Fibroblast of skin of right quadriceps (primary cell): Measurements from ENCODE around the gene CEP112.
"Not testable (repeated sequence)": the region's sequence is repeated elsewhere in the genome, so short reads cannot be mapped to it uniquely, and the experiment has no call there.

Source experiments
- DNase-seq: peaks from one replicate; pipeline ENCODE4 v3.0.0-alpha.2; 2013

CEP112 gene

GRCh38 chr17:65811043-65811442 is 380.9 kb downstream of the CEP112 start:
- DNase-seq = no peak

DNA sequence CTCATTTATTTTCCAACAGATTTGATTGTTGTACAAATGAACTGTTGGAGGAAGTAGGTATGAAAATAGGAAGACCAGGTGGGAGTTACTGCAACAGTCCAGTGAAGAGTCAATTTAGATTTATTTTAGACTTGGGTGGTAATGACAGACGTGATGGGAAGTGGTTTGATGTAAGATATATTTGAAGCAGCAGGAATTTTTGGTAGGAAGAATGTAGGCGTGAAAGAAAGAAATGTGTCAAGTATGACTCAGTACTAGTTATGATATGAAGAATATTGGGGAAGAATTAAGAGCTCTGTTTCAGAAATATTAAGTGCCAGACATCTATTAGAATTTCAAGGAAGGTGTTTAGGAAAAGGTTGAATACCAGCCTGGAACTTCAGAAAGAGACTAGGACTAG is 382.6 kb downstream of the CEP112 start:
- no peak for DNase-seq

DNA sequence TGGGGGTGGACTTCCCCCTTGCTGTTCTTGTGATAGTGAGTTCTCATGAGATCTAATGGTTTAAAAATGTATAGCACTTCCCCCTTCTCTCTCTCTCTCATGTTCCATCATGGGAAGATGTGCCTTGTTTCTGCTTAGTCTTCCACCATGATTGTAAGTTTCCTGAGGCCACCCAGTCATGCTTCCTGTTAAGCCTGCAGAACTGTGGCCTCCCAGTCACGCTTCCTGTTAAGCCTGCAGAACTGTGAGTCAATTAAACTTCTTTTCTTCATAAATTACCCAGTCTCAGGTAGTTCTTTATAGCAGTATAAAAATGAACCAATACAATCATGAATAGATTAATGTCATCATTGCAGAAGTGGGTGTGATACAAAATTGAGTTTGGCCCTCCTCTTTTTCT is 383.4 kb downstream of the CEP112 start:
- not testable (repeated sequence) for DNase-seq

DNA sequence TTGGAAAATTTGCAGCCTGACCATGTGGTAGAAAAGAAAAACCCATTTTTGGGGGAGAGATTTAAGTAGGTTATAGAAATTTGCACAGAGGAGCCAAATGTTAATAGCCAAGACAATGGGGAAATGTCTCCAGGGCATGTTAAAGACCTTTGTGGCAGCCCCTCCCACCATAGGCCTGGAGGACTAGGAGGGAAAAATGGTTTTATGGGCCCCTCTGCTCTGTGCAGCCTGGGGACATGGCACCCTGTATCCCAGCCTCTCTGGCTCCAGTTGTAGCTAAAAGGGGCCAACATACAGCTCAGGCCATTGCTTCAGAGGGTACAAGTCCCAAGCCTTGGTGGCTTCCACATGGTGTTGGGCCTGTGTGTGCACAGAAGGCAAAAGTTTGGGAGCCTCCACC is 384.6 kb downstream of the CEP112 start:
- no peak for DNase-seq

- no peak for DNase-seq
These were observed 390.4 kb downstream of the CEP112 start for GRCh38 chr17:65801513-65801912.

- no peak for DNase-seq
These were observed 391.3 kb downstream of the CEP112 start for GRCh38 chr17:65800655-65801054.

GRCh38 chr17:65799869-65800268 is 392.1 kb downstream of the CEP112 start:
- DNase-seq = no peak

GRCh38 chr17:65799454-65799853 is 392.5 kb downstream of the CEP112 start:
- DNase-seq = no peak

- DNase-seq = no peak
These were observed 394.1 kb downstream of the CEP112 start for GRCh38 chr17:65797809-65798208.

DNA sequence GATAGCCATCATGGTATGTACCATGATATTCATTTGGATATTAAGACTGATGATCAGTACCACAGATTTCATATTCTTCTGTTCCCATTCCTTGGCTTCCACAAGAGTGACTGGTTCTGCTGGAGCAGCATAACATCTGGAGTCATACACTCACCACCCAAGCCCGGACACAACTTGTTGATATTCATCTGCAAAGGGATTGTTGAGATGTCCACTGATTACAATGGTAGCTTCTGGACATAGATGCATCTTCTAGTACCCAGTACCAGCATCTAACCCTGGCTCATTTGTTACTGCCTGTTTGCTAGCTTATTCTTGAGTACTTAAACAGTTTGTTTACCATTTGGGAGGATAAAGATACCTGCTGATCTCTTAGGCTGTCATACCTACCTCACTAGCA is 394.8 kb downstream of the CEP112 start:
- DNase-seq = no peak

DNA sequence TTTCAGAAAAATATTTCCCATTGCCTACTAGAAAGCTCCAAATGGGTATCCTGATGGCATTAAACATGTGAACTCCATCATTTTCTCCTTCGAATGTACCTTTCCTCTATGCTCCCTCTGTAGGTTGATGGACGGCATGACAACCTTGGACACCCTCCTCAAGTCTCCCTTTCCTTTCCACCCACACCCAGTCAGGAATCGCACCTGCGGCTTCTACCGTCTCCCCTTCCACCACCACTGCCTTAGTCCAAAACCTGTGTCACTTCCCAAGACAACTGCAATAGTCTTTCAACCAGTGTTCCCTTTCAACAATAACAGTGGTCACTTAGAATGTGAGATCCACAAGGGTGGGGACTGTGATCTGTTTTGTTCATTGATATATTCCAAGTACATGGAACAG is 397.4 kb downstream of the CEP112 start:
- peak; percentile 27 for DNase-seq

DNA sequence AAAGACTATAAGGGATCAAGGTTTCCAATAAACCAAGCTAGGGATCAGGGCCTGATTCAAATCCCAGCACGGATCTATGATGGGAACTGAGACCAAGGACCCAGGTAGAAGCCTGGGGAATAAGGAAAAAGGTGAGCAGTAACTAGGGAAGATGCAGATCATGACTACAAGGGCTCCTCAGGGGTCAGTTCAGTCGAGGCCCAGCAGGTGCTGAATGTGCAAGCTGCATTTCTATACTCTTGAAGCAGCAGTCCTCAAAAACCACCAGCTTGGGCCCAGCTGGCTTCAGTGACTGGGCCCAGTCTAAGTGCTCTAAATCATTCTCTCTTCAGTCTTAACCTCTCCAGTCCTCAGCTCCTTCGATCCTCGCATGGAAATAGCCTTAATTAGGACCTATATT is 401.7 kb downstream of the CEP112 start:
- no peak for DNase-seq

DNA sequence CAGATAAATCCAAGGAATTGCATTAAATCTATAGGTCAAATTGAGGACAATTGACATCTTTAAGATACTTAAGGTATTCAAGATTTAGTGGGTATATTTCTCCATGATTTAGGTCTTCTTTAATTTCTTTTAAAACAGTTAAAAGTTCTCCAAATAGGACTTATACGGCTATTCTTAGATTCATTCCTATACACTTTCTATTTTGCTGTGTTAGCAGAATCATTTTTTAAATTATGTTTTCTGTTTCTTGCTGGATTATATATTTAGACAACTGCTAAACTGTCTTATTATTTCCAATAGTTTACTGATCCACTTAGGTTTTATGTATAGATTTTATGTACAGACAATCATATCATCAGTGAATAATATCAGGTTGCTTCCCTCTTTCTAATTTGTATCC is 404.4 kb downstream of the CEP112 start:
- DNase-seq = no peak

DNA sequence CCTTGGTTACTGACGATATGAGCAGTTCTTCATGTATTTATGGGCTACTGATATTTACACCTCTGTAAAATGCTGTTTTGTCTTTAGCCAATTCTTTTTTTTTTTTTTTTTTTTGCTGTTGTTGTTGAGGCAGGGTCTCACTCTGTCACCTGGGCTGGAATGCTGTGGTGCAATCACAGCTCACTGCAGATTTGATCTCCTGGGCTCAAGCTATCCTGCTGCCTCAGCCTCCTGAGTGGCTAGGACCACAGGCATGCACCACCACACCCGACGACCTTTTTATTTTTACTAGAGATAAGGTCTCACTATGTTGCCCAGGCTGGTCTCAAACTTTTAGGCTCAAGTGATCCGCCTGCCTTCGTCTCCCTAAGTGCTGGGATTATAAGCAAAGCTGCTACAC is 405.5 kb downstream of the CEP112 start:
- no peak for DNase-seq

- peak; percentile 98 for DNase-seq
These were observed 406.8 kb downstream of the CEP112 start for GRCh38 chr17:65785109-65785508.

- DNase-seq = peak; percentile 90
These were observed 408.0 kb downstream of the CEP112 start for GRCh38 chr17:65783845-65784334.

- DNase-seq = not testable (repeated sequence)
These were observed 409.7 kb downstream of the CEP112 start for GRCh38 chr17:65782104-65782706.

DNA sequence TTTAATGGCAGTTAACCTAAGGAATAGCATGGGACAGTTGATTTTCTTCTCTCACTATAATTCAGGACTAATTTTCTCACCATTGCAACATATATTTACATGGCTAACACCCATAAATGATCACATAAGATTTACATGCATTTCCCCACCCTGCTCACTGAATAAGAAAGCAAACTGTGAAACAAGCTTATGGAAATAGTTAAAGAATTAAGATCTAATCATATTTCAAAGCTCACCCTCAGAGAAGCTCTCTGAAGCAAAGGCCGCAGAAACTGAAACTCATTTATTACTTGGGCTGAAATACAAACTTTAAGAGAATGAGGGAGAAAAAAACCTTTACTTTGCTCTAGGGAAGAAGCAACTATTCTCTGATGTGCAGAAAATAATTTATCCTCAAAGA is 411.8 kb downstream of the CEP112 start:
- DNase-seq = peak; percentile 16

DNA sequence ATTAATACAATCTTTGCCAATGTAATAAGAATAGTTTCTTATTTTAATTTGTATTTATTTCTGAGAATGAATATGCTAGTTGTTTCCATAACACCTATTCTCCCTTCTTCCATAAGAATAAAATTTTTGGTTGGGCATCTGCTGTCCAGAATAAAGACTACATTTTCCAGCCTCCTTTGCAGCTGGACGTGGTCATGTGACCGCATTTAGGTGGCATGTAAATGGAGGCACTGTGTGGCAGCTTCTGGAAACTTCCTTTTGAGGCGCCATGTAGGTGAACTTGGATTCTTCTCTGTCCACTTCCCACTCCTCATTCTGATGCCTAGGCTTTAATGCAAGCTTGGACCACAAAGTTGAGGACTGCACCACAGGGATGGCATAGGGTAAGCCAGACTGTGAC is 415.0 kb downstream of the CEP112 start:
- no peak for DNase-seq

DNA sequence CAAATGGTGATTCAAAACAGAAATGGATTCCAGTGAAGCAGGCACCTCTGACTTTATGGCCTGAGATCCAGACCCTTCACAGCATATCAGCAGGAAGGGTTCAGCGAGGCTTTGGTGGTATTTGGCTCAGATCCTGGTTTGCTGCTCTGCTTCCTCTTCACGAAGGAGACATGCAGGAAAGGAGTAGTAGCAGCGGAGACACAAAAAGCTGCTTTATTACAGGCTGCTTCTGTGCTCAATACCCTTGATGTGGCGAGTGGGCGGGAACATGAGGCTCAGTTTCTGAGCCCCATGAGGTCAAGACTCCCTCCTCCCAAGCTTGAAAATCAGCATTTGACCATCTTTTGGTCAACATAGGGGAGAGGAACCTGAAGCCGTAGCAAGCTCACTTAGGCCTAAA is 417.1 kb downstream of the CEP112 start:
- peak; percentile 8 for DNase-seq

DNA sequence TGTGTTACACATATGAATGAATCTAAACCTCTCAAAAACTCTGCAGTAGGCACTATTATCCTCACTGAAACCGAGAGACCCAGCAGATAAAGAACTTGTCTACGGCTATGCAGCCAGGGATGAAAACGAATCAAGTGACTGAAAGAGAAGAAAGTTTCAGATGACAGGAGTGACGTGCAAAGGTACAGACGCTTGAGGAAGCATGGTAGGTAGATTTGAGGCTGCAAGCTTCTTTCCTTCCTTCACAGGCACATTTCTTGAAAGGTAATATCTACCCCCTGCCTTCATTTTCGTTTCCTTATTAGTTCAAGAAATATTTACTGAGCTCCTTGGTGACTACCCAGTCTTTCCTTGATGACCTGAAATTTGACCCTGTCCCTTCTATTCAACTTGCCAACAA is 418.9 kb downstream of the CEP112 start:
- DNase-seq = no peak

DNA sequence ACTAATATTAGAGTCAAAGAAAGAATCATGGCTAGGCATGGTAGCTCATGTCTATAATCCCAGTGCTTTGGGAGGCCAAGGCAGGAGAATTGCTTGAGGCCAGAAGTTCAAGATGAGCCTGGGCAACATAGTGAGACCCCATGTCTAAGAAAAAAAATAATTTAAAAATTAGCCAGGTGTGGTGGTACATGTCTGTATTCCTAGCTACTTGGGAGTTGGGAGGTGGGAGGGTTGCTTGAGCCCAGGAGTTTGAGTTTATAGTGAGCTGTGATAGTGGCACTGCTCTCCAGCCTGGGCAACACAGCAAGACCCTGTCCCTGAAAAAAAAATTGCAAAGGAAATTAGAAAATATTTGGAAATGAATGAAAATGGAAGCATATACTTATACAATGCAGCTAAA is 420.2 kb downstream of the CEP112 start:
- DNase-seq = no peak

- DNase-seq = no peak
These were observed 428.1 kb downstream of the CEP112 start for GRCh38 chr17:65763786-65764185.

DNA sequence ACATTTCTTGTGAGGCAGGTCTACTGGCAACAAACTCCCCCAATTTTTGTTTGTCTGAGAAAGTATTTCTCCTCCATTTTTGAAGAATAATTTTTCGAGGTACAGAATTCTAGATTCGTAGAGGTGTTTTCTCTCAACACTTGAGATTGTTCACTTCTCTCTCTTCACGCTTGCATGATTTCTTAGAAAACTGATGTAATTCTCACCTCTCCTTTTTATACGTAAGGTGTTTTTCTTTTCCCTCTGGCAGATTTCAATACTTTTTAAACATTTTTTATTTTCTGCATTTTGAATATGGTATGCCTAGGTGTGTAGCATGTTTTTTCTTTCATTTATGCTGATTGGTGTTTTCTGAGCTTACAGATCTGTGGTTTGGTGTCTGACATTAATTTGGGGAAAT is 429.0 kb downstream of the CEP112 start:
- DNase-seq = no peak

GRCh38 chr17:65759532-65759931 is 432.4 kb downstream of the CEP112 start:
- DNase-seq = no peak

- peak; percentile 19 for DNase-seq
These were observed 435.2 kb downstream of the CEP112 start for GRCh38 chr17:65756760-65757159.
